ENCODE results near the gene MCOLN1. TPM values are rescaled to one million over a fixed set of nuclear protein-coding genes. Genes with fewer than 3 reads are reported as not detected.

MCOLN1 gene
- total and polyA plus RNA-seq, 2 of the 4 experiments (the other 2 are of a cell fraction), result 3.4 to 19.6 TPM

- POLR2A ChIA-PET (ENCODE audit: unreplicated experiment), result no interaction called here
Observed at GRCh38 chr19:7480222-7480969, 42.0 kb upstream of the MCOLN1 start.

More at GRCh38 chr19:7480222-7480969, 42.0 kb upstream of the MCOLN1 start:
- no peaks in the 10 kb centered on the region for H3K9me1 ChIP-seq (ENCODE audit: insufficient read depth, low read length)
- BruUV-seq (replicated peaks), result no TSS peak
- H2AK5ac ChIP-seq (ENCODE audit: low read depth, low read length), result no peak overlapping the region; the same call in 1 of the 2 replicates
- H4K5ac ChIP-seq (ENCODE audit: low read depth, low read length), result no peak overlapping the region
- H4K20me1 ChIP-seq (ENCODE audit: insufficient read depth, low read length), result no peaks in the 10 kb centered on the region
- intact Hi-C loops (cut with micrococcal nuclease) (no loop called here), dilution Hi-C loops (cut with HindIII; ENCODE audit: low sequenced_read_pairs, unreplicated experiment) (no loop called here), in situ Hi-C loops (cut with MboI; ENCODE audit: low sequenced_read_pairs) (no loop called here)
- peak overlapping the region; percentile 41 for H2AFZ ChIP-seq (replicated peaks; ENCODE audit: low read length, poor library complexity)
- H3K79me1 ChIP-seq (ENCODE audit: low read depth in 1 of 2, low read length in 2 of 2), result no peaks in the 10 kb centered on the region
- H2BK120ac ChIP-seq (ENCODE audit: low read depth, low read length), result peak overlapping the region; percentile 13; the same call in 1 of the 2 replicates
- H3K18ac ChIP-seq (ENCODE audit: low read depth, low read length), result no peak overlapping the region
- H4K91ac ChIP-seq (ENCODE audit: insufficient read depth, low read depth, low read length), result no peak overlapping the region
- no peak for ATAC-seq (ENCODE audit: low read depth)
- no peak overlapping the region for H3K14ac ChIP-seq (replicated peaks; ENCODE audit: low read depth, low read length)
- H4K8ac ChIP-seq (ENCODE audit: low read depth in 2 of 2, low read length in 2 of 2), result no peak overlapping the region
- H3K27ac ChIP-seq (ENCODE audit: insufficient read depth, low read length), result no peak overlapping the region
- H3K4me3 ChIP-seq (ENCODE audit: insufficient read depth, low read depth, low read length), result no peak overlapping the region
- H3K23ac ChIP-seq (ENCODE audit: low read depth, low read length), result no peak overlapping the region
- peaks cover 2% of the 10 kb centered on the region; the same call in 1 of the 2 replicates for H3K4me1 ChIP-seq (ENCODE audit: control insufficient read depth, insufficient read depth, low read length)
- no peaks in the 10 kb centered on the region for H3K27me3 ChIP-seq (ENCODE audit: control insufficient read depth, insufficient read depth, low read length)
- H2BK5ac ChIP-seq (ENCODE audit: low read depth, low read length, poor library complexity, severe bottlenecking), result no peak overlapping the region
- H3K4ac ChIP-seq (ENCODE audit: low read depth, low read length), result no peak overlapping the region; the same call in 1 of the 2 replicates
- H3K36me3 ChIP-seq (ENCODE audit: control insufficient read depth, insufficient read depth, low read length), result peaks cover 1% of the 10 kb centered on the region; the same call in 1 of the 2 replicates
- no peak for DNase-seq
- TF ChIP-seq SMC3 (IDR thresholded peaks at IDR 0.05; ENCODE audit: low read depth, low read length) (no peak), MXI1 (IDR thresholded peaks at IDR 0.05; ENCODE audit: borderline replicate concordance, low read depth, low read length) (no peak), BHLHE40 (IDR thresholded peaks at IDR 0.05; ENCODE audit: low read depth, low read length) (no peak), CTCF (conservative IDR thresholded peaks at IDR 0.05; ENCODE audit: low read depth, low read length) (no peak), NFE2L2 (IDR thresholded peaks at IDR 0.05; ENCODE audit: low read depth, low read length) (no peak), MAZ (IDR thresholded peaks at IDR 0.05; ENCODE audit: borderline replicate concordance, low read depth, low read length) (no peak), CHD1 (IDR thresholded peaks at IDR 0.05; ENCODE audit: low read depth, low read length) (no peak), RAD21 (IDR thresholded peaks at IDR 0.05; ENCODE audit: low read length) (no peak), ELK1 (IDR thresholded peaks at IDR 0.05; ENCODE audit: borderline replicate concordance, low read depth, low read length) (no peak), RCOR1 (IDR thresholded peaks at IDR 0.05; ENCODE audit: insufficient replicate concordance, low read length) (no peak), USF2 (IDR thresholded peaks at IDR 0.05; ENCODE audit: low read depth, low read length) (no peak), MAFK (IDR thresholded peaks at IDR 0.05; ENCODE audit: low read depth, low read length) (no peak; the same call in 1 of the 2 replicates), RFX5 (IDR thresholded peaks at IDR 0.05; ENCODE audit: low read depth, low read length) (no peak), POLR2A (IDR thresholded peaks at IDR 0.05; ENCODE audit: low read depth, low read length) (no peak)
- no peak overlapping the region for H3K9ac ChIP-seq (ENCODE audit: low read depth, low read length)
- H2AK9ac ChIP-seq (replicated peaks; ENCODE audit: low read depth, low read length, poor library complexity), result peak overlapping the region; percentile 50
- H3K56ac ChIP-seq (ENCODE audit: extremely low read depth, insufficient read depth, low read length), result no peak overlapping the region
- no CpG with 5 or more reads among the region's 11 CpGs for WGBS, 2 experiments (ENCODE audit: extremely low coverage in 2 of 2, insufficient read length in 1 of 2)
- no peak overlapping the region for H3K4me2 ChIP-seq (ENCODE audit: low read depth, low read length)
- no peak overlapping the region for H2BK20ac ChIP-seq (ENCODE audit: low read depth, low read length)
- no peaks in the 10 kb centered on the region; the same call in 1 of the 2 replicates for H3K9me3 ChIP-seq (ENCODE audit: control insufficient read depth, insufficient read depth, low read length)
- no peak overlapping the region for H2BK15ac ChIP-seq (ENCODE audit: low read depth, low read length)
- CTCF ChIA-PET, result no interaction called here

All from IMR-90 (cell line).